ENCODE measurements around the gene SLC35F1. TPM values are rescaled to one million over a fixed set of nuclear protein-coding genes. Genes with fewer than 3 reads are reported as not detected.
"Not testable (repeated sequence)": the region's sequence is repeated elsewhere in the genome, so short reads cannot be mapped to it uniquely, and the experiment has no call there.

SLC35F1 gene
- total RNA-seq, 1 experiment from 2014 or later = 0.15 TPM

DNA sequence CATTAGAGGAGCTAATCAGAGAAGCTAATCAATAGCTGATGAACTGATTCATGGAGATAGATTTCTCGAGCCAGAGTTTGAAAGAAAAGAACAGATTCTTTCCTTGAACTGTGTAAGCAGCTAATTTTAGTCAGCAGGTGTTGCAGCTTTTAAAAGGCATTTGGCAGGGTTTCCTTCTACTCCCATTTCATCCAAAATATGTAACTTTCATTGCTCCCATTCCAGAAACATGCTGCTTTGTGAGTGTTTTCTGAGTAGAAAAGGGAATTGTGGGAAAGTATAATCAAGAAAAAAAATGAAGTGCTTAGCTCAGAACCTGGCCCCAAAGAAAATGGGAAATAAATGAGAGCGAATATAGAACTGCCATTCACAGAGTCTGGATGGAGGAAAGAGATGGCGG lies 20.8 kb downstream of the SLC35F1 start:
- DNase-seq (ENCODE audit: low spot score) = no peak

DNA sequence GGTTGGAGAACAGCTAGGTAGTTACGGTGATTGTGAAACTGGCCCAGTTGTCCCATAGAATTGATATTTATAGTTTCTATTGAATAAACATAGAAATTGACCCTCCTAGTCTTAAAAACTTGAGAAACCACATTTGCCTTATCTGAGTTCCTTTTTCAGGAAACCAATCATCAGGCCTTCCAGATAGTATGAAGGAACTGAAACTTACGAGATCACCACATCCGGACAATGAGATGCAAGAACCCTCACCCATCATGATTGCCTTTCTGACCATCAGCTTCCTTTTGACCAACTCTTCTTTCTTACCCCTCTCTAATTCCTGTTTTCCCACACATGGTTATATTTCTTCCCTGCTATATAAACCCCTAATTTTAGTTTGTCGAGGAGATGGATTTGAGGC lies 21.8 kb downstream of the SLC35F1 start:
- DNase-seq (ENCODE audit: low spot score) = no peak

DNA sequence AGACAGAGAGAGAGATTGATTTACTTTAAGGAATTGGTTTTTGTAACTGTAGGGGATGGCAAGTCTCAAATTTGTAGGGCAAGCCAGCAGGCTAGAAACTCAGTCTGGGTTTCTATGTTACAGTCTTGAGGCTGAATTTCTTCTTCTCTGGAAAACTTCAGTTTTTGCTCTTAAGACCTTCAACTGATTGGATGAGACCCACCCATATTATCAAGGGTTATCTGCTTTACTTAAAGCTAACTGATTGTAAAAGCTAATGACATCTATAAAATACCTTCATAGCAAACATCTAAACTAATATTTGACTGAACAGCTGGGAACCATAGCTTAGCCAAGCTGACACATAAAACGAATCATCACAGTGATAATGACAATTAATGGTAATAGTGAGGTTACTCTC lies 22.4 kb downstream of the SLC35F1 start:
- DNase-seq (ENCODE audit: low spot score) = no peak

DNA sequence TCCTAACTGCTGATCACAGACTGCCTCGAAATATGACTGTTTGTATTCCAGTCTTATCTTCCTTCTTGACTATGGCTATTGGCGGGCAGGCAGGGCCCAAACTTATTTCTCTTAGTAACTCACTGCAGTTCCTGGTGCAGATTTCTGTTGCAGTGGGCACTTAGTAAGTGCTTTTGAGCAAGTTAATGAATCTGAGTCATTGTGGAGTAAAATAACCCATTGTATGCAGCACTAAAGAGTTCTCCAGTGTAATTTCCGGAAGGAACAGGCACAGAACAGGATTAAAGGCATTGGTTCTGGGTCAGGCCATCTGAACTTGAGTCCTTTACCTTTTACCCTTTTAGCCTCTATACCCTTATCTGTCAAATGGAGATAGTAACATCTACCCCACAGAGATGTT lies 23.6 kb downstream of the SLC35F1 start:
- no peak for DNase-seq (ENCODE audit: low spot score)

DNA sequence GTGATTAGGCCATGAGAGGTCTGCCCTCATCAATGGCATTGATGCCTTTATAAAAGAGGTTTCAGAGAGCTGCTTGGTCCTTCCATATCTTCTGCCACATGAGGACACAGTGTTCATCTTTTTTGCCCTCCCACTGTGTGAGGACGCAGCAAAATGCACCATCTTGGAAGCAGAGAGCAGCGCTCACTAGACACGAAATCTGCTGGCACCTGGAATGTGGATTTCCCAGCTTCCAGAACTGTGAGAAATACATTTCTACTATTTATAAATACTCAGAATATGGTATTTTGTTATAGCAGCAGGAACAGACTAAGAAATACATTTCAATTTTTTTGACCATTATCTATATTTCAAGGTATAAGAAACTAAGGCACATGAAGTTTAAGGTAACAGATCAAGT lies 24.9 kb downstream of the SLC35F1 start:
- no peak for DNase-seq (ENCODE audit: low spot score)

DNA sequence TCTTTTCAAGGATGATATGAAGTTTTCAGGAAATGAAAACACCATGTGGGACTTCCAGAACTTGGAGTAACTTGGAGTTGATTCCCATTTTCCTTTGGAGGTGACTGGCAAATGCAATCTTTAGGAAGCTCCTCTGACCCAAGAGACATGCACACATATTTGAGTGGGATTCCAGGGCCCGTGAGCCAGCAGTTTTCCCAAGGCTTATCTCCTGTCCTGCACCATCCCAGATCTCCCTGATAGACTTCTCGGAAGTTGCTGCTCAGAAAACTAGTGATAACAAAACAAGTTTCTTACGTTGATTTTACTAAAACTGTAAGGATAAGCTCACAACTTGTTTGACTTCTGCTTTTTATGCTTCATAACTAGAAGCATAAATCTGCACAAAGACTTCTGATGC lies 25.6 kb downstream of the SLC35F1 start:
- DNase-seq (ENCODE audit: low spot score) = no peak

DNA sequence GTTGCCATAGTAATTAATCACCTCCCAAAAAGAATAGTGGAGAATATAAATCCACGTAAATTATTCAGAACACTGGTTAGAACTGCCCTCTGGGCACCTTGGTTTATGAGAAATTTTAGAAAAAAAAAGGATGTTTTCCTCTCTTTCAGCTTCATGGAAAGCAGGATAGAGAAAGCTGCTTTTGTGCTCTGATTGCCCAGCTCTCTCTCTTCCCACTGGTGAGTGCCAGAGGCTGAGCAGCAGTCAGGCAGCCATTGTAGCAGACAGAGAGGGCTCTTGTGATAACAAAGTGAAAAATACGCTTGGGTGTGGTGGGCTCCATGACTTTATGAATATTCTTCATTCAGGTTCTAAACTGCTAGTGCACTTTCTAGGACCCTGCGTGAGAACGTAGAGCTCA lies 26.4 kb downstream of the SLC35F1 start:
- no peak for DNase-seq (ENCODE audit: low spot score)

DNA sequence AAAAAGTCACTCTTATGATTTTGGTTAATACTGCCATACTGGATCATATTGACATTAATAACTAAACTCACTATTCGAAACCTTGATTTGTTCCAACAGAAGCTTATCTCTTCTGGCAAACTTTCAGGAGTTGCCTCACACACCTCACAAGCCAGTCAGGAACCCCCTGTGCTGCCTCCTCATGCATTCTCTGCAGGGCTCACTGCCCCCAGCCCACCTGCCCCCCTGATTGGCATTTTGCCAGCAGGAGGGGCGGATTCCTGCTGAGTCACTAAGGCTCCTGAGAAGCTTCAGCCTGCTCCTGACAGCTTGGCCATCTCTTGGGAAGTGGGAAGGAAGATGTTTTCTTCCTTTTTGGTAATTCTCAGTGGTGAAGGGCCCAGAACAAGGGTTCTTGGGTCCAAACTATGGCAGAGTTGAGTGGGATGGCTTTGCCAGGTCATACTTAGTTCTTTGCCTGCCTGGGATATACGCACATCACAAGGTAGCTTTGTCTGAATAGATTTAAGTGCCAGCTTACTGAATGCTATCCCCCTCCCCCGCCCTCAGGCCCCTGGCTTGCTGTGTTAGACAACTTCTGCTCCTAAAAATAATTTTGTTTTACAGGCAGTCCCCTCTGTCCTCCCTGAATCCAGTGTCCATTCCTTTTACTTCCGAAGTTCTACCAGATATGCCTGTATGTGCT lies 31.4 kb downstream of the SLC35F1 start:
- DNase-seq (ENCODE audit: low spot score) = no peak

DNA sequence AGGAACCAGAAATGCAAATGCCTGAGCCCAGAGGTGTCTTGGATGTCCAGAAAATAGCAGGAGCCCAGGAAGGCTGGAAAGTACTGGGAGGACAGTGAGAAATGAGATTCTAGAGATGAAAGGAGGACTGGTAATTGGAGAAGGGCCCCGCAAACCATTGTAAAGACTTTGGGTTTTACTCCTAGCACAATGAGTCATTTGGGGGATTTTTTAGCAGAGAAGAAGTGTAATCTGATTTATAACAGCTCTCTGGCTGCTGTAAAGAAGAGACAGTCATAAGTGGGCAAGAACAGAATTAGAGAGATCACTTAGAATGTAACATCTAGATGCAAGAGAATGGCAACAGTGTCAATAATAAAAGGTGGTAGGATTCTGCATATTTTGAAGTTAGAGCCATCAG lies 40.2 kb downstream of the SLC35F1 start:
- DNase-seq (ENCODE audit: low spot score) = no peak

DNA sequence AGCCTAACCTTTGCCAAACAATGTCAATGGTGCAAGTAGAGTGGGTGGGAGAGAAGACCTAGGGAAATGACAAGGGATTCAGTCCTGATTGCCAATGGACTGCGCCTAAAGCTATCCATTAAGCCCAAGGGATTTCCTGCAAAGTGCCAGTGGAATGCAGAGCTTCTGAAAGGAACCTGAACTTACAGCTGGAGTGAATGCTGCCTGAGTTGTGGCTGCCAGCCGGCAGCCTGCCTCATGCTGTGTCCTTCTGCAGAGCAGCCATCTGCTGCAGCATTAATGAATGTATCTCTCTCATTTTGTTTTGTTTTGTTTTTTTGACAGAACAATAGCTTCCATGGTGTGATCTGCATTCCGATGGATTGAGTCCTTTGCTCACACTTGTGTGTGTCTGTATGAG lies 44.7 kb downstream of the SLC35F1 start:
- DNase-seq (ENCODE audit: low spot score) = no peak

DNA sequence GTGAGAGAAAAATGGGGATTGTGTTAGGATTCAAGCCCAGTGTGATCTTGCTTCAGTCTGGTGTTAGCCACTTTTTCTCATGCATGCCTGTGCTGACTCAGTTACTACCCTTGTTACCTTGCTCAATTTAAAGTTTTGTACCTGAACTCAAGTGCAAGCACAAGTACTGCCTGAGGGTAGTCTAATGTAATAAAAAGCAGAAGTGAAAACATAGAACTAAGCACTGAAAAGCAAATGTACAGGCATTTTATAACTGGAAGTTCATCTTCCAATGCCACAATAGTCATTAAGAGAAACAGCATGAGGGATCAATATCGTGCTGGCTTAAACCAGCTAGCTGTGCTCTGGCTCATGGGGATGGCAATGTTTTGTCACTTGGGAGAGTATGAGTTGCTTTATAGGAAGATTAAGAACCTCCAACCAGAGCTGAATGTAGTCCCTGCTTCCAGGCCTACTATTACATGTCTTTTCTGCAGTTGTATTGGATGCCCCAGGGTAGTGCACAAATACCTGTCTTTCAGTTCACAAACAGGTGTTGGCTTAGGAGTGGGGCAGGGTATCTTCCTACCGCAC lies 48.7 kb downstream of the SLC35F1 start:
- DNase-seq (ENCODE audit: low spot score) = no peak

DNA sequence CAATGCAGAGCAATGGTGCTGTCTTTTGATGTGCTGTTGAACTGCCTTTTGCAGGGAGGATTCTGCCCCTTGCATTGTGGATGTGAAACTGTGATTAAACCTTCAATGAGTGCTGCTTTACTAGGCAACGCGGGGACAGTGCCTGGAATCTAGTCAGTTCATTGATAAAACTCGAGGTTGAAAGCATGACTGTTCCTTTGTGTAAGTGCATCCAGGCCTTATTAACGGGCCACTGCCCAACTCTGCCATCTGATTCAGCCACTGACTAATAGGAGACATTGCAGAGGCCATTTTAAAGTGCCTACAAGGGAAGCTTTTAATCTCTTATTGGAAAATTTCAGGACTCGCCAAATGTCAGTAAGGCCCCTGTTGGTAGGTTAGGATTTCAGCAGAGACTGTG lies 49.3 kb downstream of the SLC35F1 start:
- no peak for DNase-seq (ENCODE audit: low spot score)

DNA sequence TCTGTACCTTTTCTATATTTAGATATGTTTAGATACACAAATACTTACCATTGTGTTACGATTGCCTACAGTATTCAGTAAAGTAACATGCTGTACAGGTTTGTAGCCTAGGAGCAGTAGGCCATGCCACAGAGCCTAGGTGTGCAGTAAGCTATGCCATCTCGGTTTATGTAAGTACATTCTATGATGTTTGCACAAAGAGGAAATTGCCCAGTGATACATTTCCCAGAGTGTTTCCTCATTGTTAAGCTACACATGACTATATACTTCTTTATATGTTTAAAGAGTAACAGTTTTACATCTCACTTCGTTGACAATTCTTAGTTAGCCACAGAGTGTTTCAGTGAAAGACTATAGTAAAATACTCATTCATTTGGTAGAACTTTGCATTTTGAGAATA lies 51.5 kb downstream of the SLC35F1 start:
- no peak for DNase-seq (ENCODE audit: low spot score)

DNA sequence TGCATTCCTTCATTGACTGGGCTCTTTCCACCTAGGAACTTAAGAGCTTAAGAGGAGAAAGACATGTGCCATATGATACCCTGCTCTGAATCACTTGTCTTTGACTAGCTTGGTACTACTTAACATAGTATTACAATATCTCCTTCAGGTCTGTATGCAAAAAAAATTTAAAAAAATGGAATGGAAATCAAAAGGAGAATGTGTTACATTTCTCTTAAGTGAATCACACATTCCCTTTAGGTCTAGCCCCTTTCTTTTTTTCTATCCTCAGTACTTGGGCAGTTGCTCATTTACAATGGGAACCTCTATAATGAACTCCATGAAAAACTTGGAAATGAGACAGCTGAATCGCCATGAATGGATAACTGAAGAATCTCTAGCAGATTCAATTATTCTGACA lies 53.8 kb downstream of the SLC35F1 start:
- DNase-seq (ENCODE audit: low spot score) = no peak

DNA sequence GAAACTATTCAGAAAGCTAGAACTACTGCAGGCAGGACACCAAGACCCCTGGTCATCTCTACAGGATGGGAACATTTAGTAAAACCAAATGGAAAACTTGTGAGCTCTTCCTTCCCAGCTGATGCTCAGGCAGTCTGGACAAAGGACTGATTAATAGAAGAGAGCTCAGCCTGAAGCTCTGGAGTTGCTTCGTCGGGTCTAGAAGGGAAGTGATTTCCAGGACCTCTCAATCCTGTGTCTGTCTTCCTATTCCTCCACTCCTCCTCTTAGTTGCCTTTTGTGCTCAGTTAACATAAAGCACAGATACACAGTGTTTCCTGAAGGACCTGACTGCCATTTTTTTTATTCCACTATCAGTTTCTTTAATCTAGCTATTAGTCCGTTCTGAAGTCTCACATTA lies 54.2 kb downstream of the SLC35F1 start:
- no peak for DNase-seq (ENCODE audit: low spot score)

DNA sequence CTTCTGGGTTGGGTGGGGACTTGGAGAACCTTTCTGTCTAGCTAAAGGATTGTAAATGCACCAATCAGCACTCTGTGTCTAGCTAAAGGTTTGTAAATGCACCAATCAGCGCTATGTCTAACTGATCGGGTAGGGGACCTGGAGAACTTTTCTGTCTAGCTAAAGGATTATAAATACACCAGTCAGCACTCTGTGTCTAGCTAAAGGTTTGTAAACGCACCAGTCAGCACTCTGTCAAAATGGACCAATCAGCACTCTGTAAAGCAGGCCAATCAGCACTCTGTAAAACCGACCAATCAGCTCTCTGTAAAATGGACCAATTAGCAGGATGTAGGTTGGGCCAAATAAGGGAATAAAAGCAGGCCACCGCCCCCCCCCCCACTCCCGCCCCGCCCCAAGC lies 58.7 kb downstream of the SLC35F1 start:
- DNase-seq (ENCODE audit: low spot score) = not testable (repeated sequence)

DNA sequence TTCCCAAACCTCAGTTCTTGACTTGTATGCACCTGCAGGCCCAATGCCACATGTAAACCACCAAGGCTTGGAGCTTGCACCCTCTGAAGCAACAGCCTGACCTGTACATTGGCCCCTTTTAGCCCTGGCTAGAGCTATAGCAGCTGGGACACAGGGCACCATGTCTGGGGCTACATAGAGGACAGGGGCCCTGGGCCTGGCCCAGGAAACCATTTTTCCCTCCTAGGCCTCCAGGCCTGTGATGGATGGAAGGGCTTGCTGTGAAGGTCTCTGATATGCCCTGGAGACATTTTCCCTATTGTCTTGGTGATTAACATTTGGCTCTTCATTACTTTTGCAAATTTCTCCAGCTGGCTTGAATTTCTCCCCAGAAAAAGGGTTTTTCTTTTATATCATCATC lies 64.6 kb downstream of the SLC35F1 start:
- no peak for DNase-seq (ENCODE audit: low spot score)

DNA sequence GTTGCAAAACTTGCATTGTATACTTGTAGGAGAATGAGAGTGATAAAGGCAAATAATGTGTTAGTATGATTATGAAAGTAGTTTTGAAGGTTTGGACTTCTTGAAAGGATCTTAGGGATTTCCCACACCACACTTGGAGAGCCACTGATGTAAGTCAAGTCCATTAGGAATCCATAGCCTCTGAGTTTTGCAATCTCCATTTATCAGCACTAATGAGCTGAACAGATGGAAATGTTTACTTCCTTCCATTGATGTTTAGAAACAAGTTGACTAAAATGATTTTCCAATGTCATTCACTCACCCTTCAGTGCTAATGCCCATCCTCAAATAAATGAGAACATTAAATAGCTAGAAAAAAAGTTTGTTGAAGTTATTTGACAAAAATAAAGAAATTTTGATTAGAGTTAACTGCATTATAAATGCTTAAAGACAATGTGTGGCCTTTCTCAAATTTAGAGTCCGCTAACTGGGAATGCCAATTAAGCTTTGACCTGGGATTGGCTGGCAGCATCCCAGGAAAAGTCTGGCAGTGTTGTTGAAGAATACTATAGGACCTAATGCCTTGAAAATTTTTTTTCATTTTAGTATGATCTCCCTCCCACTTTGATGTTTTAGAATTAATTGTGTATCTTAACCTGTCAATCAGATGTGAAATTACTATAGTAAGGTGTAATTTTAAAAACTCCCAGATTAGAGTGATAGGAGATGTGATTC lies 68.0 kb downstream of the SLC35F1 start:
- no peak for DNase-seq (ENCODE audit: low spot score)

DNA sequence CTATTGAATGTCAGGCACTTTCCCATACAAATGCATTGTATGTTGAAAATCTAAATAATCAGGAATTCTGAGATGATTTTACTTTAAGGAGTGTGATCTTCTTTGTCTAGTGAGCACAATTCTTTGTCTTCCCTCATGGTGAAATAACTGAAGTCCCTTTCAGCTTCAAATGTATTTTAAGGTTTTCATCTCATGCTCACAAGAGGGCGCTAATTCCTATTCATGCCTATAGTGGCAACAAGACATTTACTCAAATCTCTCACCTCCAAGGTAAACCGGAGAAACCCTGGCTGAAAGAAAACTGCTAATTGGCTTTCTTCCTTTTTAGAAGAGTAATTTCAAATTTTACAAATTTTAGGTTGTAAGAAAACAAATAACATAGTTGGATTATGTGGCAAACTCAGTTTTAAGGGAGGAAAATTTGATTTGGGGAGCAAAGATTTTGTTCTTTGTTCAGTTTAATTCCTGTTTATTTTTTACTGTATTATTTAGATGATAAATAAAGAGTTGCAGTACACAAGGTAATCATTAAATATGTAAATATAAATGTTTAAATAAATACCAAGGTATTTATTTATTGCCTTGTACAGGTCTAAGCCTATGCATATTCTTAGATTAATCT lies 69.1 kb downstream of the SLC35F1 start:
- peak; percentile 30 for DNase-seq (ENCODE audit: low spot score)

DNA sequence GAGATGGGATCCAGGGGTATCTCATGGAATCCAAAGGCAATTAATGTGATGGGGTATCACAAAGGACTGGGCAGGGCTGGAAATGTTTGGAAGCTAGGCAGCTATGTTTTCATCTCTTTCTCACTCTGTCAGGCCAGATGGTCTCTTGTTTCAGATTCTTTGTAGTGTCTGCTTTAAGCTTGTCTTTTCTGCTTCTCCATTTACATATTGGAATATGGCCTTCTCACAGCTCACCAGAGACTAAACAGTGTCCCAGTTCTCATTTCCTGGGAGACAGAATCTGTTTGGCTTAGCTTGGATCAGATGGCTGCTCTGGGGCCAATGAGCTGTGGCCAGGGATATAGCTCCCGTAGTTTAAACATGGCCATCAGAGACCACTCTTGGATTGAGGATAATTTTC lies 78.9 kb downstream of the SLC35F1 start:
- DNase-seq (ENCODE audit: low spot score) = no peak

DNA sequence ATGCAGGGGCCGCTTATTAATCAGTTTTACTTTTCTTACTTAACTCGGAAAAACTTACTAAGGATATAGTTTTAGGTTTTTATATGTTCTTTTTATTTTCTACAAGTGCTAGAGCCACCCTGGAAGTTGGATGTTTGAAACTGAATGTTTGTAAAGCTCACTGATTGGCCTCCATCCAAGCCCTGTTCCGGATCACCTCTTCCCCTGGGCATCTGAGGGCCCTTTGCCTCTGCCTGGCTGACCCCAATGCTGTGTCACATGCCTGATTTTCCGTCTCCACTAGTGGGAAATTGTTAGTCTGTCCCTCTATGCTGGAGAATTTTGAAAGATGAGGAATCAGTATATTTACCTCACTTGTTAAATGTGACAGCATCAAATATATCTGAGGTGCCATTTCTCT lies 79.3 kb downstream of the SLC35F1 start:
- no peak for DNase-seq (ENCODE audit: low spot score)

DNA sequence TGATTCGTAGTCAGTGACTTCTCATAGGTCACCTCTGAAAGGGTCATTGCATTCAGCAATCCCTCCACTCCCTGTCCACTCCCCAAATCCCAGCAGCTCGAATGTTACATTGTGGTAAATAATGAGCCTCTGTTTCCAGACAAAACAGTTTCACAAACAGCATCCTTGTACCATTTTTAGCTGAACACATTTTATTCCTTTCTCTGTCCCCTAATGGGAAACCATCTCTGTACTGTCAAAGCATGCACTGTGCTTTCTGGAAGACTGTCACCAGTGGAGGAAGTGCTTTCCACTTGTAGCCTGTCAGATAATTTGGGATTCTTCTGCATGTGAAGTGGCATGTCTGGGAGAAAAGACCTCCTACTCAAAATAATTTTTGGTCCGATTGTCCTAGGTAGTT lies 82.0 kb downstream of the SLC35F1 start:
- DNase-seq (ENCODE audit: low spot score) = no peak

DNA sequence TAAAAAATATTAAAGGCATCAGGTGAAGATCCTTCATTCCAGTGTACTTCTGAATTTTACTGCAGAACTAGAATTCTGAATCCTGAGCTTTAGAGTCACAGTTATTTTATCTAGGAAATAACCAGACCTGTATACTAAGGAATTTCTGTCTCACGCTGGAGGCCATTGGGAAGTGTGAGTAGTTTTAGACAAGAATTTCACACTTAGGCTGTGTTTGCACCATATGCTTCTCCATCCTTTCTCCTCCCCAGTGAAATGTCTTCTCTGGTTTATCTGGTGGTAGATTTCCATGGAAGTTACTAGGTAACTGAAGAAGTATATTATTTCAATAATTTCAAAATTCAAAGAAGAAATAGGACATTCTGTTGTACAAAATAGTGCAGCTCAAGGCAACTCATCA lies 83.1 kb downstream of the SLC35F1 start:
- DNase-seq (ENCODE audit: low spot score) = no peak
